Measurements from ENCODE around the gene H6PD. TPM values are rescaled to one million over a fixed set of nuclear protein-coding genes. Genes with fewer than 3 reads are reported as not detected.
A peak's percentile ranks its signal among the peaks of the same experiment; 100 is the strongest.

The H6PD gene
- total and polyA plus RNA-seq, 2 donors (not counting 3 experiments of a cell fraction or from before 2014, with no cell fraction given) = 24.5 to 29.0 TPM

GRCh38 chr1:9293533-9294404 is 59.2 kb downstream of the H6PD start:
- Histone ChIP-seq H3K4me3 (replicated peaks in 1 of 3; ENCODE audit: insufficient read depth in 1 of 3, low read depth in 1 of 3, low read length in 3 of 3) (peak overlapping the region; percentile 7 to 67 (median 64)), H3K9me1 (replicated peaks; ENCODE audit: control insufficient read depth, extremely low read depth, insufficient read depth, low read length) (no peaks in the 10 kb centered on the region), H3K79me2 (ENCODE audit: control insufficient read depth, insufficient read depth, low read length) (peaks cover 53% of the 10 kb centered on the region), H4K20me1 (replicated peaks; ENCODE audit: control insufficient read depth, extremely low read depth, insufficient read depth, low read length) (no peaks in the 10 kb centered on the region), H3K27ac (ENCODE audit: insufficient read depth, low read depth, low read length) (peak overlapping the region; percentile 43), H3K4me2 (ENCODE audit: insufficient read depth, low read length) (peak overlapping the region; percentile 14), H3K36me3 (ENCODE audit: control insufficient read depth in 2 of 2, extremely low read depth in 1 of 2, insufficient read depth in 2 of 2, low read length in 2 of 2) (peaks cover 0 to 2% of the 10 kb centered on the region in 2 experiments), H3K9me3 (replicated peaks; ENCODE audit: control insufficient read depth, insufficient read depth, low read length) (no peaks in the 10 kb centered on the region), H2AFZ (ENCODE audit: low read depth, low read length) (no peak overlapping the region), H3K9ac (replicated peaks; ENCODE audit: extremely low read depth, insufficient read depth, low read length) (peak overlapping the region; percentile 44), H3K27me3 (ENCODE audit: control insufficient read depth in 2 of 2, insufficient read depth in 2 of 2, low read length in 2 of 2) (no peaks in the 10 kb centered on the region), H3K4me1 (ENCODE audit: control insufficient read depth, extremely low read depth, insufficient read depth, low read length) (peaks cover 15% of the 10 kb centered on the region)
- intact Hi-C loops (cut with micrococcal nuclease) = loop anchor here (1.0 to 5.0 kb wide), 5 partner anchors 10 to 149 kb away; no protein-coding TSS in a partner anchor
- CTCF ChIA-PET = no interaction called here
- TF ChIP-seq MAX (IDR thresholded peaks at IDR 0.05; ENCODE audit: insufficient read depth, insufficient read length) = no peak
- peak; percentile 26 for TF ChIP-seq POLR2AphosphoS5 (IDR thresholded peaks at IDR 0.05; ENCODE audit: insufficient read depth, low read depth, low read length)
- TSS peak; percentile 95 for BruUV-seq (replicated peaks)
- dilution Hi-C loops (cut with MboI; ENCODE audit: extremely low pct_ligation_motif_present, low sequenced_read_pairs) = no loop called here
- FAIRE-seq = no peak
- no peak for DNase-seq (ENCODE audit: low read depth, low spot score)
- POLR2A ChIA-PET = no interaction called here

- Histone ChIP-seq H3K4me1 (ENCODE audit: control insufficient read depth, extremely low read depth, insufficient read depth, low read length) (peaks cover 15% of the 10 kb centered on the region), H3K27ac (ENCODE audit: insufficient read depth, low read depth, low read length) (peak overlapping the region; percentile 43), H2AFZ (ENCODE audit: low read depth, low read length) (no peak overlapping the region), H3K9me3 (replicated peaks; ENCODE audit: control insufficient read depth, insufficient read depth, low read length) (no peaks in the 10 kb centered on the region), H3K9ac (replicated peaks; ENCODE audit: extremely low read depth, insufficient read depth, low read length) (peak overlapping the region; percentile 44), H3K9me1 (replicated peaks; ENCODE audit: control insufficient read depth, extremely low read depth, insufficient read depth, low read length) (no peaks in the 10 kb centered on the region), H3K4me3 (replicated peaks in 1 of 3; ENCODE audit: insufficient read depth in 1 of 3, low read depth in 1 of 3, low read length in 3 of 3) (peak overlapping the region; percentile 7 to 67 (median 64)), H4K20me1 (replicated peaks; ENCODE audit: control insufficient read depth, extremely low read depth, insufficient read depth, low read length) (no peaks in the 10 kb centered on the region), H3K36me3 (ENCODE audit: control insufficient read depth in 2 of 2, extremely low read depth in 1 of 2, insufficient read depth in 2 of 2, low read length in 2 of 2) (peaks cover 0 to 2% of the 10 kb centered on the region in 2 experiments), H3K79me2 (ENCODE audit: control insufficient read depth, insufficient read depth, low read length) (peaks cover 59% of the 10 kb centered on the region), H3K4me2 (ENCODE audit: insufficient read depth, low read length) (peak overlapping the region; percentile 14), H3K27me3 (ENCODE audit: control insufficient read depth in 2 of 2, insufficient read depth in 2 of 2, low read length in 2 of 2) (no peaks in the 10 kb centered on the region)
- DNase-seq (ENCODE audit: low read depth, low spot score) = peak; percentile 85
- CTCF ChIA-PET = interaction anchor here (0.5 to 0.9 kb wide), 4 partner anchors 79 to 197 kb away, joined by 3 to 5 read pairs (median 4); no protein-coding TSS in a partner anchor
- POLR2A ChIA-PET = no interaction called here
- peak; percentile 87 for FAIRE-seq
- intact Hi-C loops (cut with micrococcal nuclease) (loop anchor here (1.0 to 5.0 kb wide), 5 partner anchors 9 to 148 kb away; no protein-coding TSS in a partner anchor), dilution Hi-C loops (cut with MboI; ENCODE audit: extremely low pct_ligation_motif_present, low sequenced_read_pairs) (no loop called here)
- TF ChIP-seq EZH2 (IDR thresholded peaks at IDR 0.05; ENCODE audit: borderline replicate concordance, low read depth, low read length, severe bottlenecking) (no peak), FOS (IDR thresholded peaks at IDR 0.05; ENCODE audit: borderline replicate concordance, insufficient read depth, low read length) (peak; percentile 92), POLR2A (IDR thresholded peaks at IDR 0.05; ENCODE audit: low read depth, low read length) (no peak), MYC (IDR thresholded peaks at IDR 0.05; ENCODE audit: low read depth, low read length) (no peak), MAX (IDR thresholded peaks at IDR 0.05; ENCODE audit: insufficient read depth, insufficient read length) (no peak), CTCF (IDR thresholded peaks at IDR 0.05; ENCODE audit: extremely low read depth in 1 of 2, insufficient read depth in 1 of 2, low read depth in 1 of 2, low read length in 2 of 2) (no peak), POLR2AphosphoS5 (IDR thresholded peaks at IDR 0.05; ENCODE audit: insufficient read depth, low read depth, low read length) (peak; percentile 34), GATA2 (IDR thresholded peaks at IDR 0.05; ENCODE audit: insufficient read depth, insufficient read length, low read depth, low read length) (no peak), JUN (IDR thresholded peaks at IDR 0.05; ENCODE audit: borderline replicate concordance, insufficient read depth, insufficient read length, low read depth) (peak; percentile 44)
- no TSS peak for BruUV-seq (replicated peaks)
These were observed 59.8 kb downstream of the H6PD start for GRCh38 chr1:9294405-9294773.
